Mammary microvascular endothelial cell (primary cell): ENCODE measurements around the gene ACTL9. TPM values are rescaled to one million over a fixed set of nuclear protein-coding genes. Genes with fewer than 3 reads are reported as not detected.

Experiments
- total RNA-seq: library from RNA; depleted of rRNA; stranded (reverse); fragments of >200 nt; gene quantifications from 2 replicates; pipeline ENCODE4 v1.2.3, GENCODE V29; 2015

Gene ACTL9, protein sequence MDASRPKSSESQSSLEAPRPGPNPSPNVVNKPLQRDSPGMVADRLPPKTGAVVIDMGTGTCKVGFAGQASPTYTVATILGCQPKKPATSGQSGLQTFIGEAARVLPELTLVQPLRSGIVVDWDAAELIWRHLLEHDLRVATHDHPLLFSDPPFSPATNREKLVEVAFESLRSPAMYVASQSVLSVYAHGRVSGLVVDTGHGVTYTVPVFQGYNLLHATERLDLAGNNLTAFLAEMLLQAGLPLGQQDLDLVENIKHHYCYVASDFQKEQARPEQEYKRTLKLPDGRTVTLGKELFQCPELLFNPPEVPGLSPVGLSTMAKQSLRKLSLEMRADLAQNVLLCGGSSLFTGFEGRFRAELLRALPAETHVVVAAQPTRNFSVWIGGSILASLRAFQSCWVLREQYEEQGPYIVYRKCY
- not detected in 2 replicates for total RNA-seq

GRCh38 chr19:8698433-8699063 lies at the start of gene ACTL9:
ACTL9 (minus strand) TSS chr19:8698795; CDS start chr19:8698701, 94 bp downstream.

DNA sequence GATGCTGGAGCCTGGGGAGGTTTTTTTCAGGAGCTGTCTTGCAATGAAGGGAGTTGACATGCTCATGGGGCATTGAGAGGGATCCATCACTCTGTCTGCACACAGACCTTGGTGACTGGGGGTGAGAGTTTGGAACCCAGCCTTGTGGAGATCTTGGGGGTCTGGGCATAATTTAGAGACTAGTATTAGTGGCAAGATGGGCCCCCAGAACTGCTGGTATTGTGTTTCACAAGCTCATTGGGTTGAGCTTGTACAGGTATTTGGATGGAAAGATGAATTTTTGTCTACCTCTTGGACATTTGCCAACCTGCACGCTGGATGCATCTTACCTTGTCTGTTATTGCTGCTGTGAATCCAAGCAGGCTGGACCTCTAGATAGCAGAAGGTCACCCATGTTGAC lies 22.7 kb upstream of the ACTL9 start, which contains the start of gene OR2Z1:
Gene OR2Z1, plus strand, starts transcription at position 301 of the 400 bp plus-strand sequence. CDS start 9,395 bp downstream, outside the sequence.

Other genes with a start within 250 kb of the ACTL9 start
- not detected in 2 replicates for gene PRAM1, start 196.2 kb downstream of the ACTL9 start, total RNA-seq
- 2.9 and 5.9 TPM in 2 replicates for gene ZNF414, start 184.6 kb downstream of the ACTL9 start, total RNA-seq
- gene MYO1F, start 121.4 kb downstream of the ACTL9 start, total RNA-seq, result 0.07 and 0.34 TPM in 2 replicates
- 11.8 and 12.3 TPM in 2 replicates for gene ADAMTS10, start 88.1 kb downstream of the ACTL9 start, total RNA-seq
- not detected in 2 replicates for gene NFILZ, start 68.2 kb downstream of the ACTL9 start, total RNA-seq
- not detected in 2 replicates for gene OR2Z1, start 22.8 kb upstream of the ACTL9 start, total RNA-seq
- 2.9 and 5.6 TPM in 2 replicates for gene ZNF558, start 133.5 kb upstream of the ACTL9 start, total RNA-seq
- gene MBD3L1, start 133.6 kb upstream of the ACTL9 start, total RNA-seq, result not detected in 2 replicates